ENCODE data around the gene SORCS1.

DNA sequence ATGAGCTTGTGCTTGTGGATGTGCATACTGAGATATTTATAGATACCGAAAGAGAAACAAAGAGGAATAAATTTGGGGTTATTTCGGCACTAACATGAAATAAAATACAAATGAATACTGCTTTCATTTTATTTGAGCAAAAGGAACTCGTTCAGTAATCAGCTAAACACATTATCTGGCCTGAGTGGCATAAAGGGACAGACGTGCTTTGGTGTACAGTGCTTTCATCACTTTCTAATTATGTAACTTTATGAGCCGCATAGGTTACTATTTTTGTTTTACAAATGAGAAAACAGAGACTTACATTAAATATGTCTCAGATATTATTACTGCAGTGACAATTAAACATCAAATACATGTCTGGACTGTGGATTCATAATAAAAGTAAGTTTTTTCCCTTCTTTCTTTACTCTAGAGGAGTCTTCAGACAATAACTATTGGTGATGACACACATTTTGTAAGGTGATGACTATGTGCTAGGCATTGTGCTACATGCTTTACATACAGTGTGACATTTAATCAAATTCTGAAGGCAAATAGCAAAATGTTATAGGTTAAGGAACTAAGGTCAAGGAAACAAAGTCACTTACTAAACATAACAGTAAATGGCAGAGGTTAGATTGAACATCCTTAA is 503.3 kb downstream of the SORCS1 start:
- TF ChIP-seq NONO (IDR thresholded peaks at IDR 0.05) (no peak), NONO (CRISPR knock-in tag; conservative IDR thresholded peaks at IDR 0.05) (no peak), KMT2B (CRISPR knock-in tag; IDR thresholded peaks at IDR 0.05) (no peak), CTCF (CRISPR knock-in tag; IDR thresholded peaks at IDR 0.05) (no peak), MYNN (CRISPR knock-in tag; IDR thresholded peaks at IDR 0.05; ENCODE audit: low read depth) (no peak), POLR2A (IDR thresholded peaks at IDR 0.05; ENCODE audit: insufficient read depth in 1 of 2, low read depth in 2 of 2, low read length in 2 of 2) (no peak), SP140L (CRISPR knock-in tag; IDR thresholded peaks at IDR 0.05; ENCODE audit: borderline replicate concordance) (no peak), MEIS2 (CRISPR knock-in tag; IDR thresholded peaks at IDR 0.05) (no peak)

Measured in HepG2 (cell line).